HCT116 (cell line): ENCODE data around the gene CCDC192.

ENCODE experiments used
- EZH2 ChIP-seq: fragments of 200-600 bp; sonication (generic); IDR thresholded peaks from 2 replicates; pipeline ENCODE4 v1.6.1; 2017; ENCODE audit warnings: antibody characterized with exemption, mixed run types
- EZH2phosphoT487 ChIP-seq: fragments of 200-600 bp; IDR thresholded peaks from 2 replicates; pipeline ENCODE4 v1.6.1; 2018; ENCODE audit warnings: antibody characterized with exemption, borderline replicate concordance
- FOSL1 ChIP-seq: IDR thresholded peaks from 2 replicates; pipeline ENCODE4 v1.6.1; 2012; ENCODE audit warnings: low read depth
- POLR2A ChIP-seq: IDR thresholded peaks from 2 replicates; pipeline ENCODE4 v1.7.0; 2011; ENCODE audit warnings: borderline replicate concordance; ENCODE audit not compliant: insufficient read depth, insufficient read length; ENCODE audit errors: extremely low read depth
- RAD21 ChIP-seq: IDR thresholded peaks from 2 replicates; pipeline ENCODE4 v1.6.1; 2012; ENCODE audit warnings: low read depth, mild to moderate bottlenecking
- ZFX ChIP-seq: fragments of 450-650 bp; IDR thresholded peaks from 2 replicates; pipeline ENCODE4 v1.6.1; 2017
- ZNF274 ChIP-seq: fragments of 200-500 bp; sonication (Bioruptor generic); IDR thresholded peaks from 2 replicates; pipeline ENCODE4 v1.6.1; 2014; ENCODE audit warnings: mild to moderate bottlenecking, low read depth, low read length, inconsistent platforms
- TF ChIP-seq, protein P1 (sequence below), 3 experiments: fragments of 200-600 bp in 1 of 3; sonication (generic) in 1 of 3; IDR thresholded peaks in 2 of 3; conservative IDR thresholded peaks in 1 of 3; 2 replicates each; pipeline ENCODE4 v1.5.1; 2012 to 2017; ENCODE audit warnings: low read depth in 2 of 3, low read length in 2 of 3, antibody characterized with exemption in 1 of 3, borderline replicate concordance in 1 of 3, control low read depth in 1 of 3, mild to moderate bottlenecking in 1 of 3, mixed read lengths in 1 of 3, mixed run types in 1 of 3, moderate library complexity in 1 of 3; ENCODE audit not compliant: insufficient read depth in 1 of 3

DNA sequence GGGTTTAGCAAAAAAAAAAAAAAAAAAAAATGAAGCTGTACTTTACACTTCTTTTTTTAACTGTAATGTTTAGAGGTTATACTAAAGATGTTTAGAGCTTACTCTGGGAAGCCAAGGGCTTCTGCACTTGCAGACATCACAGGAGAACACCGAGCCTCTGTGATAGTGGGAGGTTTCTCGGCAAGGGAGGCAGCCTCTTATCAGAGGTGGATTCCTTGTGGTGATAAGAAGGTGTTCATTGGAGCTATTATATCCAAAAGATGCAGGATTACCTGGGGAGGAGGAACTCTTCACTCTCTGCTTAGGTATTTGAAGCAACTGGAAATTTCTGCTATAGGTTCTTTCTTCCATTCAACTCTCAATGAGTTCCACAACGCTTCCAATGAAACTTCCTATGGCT is 209.2 kb downstream of the CCDC192 start:
- TF ChIP-seq RAD21 (no peak), ZFX (no peak), EZH2 (no peak), POLR2A (no peak), FOSL1 (no peak), ZNF274 (no peak), EZH2phosphoT487 (no peak)
- TF ChIP-seq, protein P1, sequence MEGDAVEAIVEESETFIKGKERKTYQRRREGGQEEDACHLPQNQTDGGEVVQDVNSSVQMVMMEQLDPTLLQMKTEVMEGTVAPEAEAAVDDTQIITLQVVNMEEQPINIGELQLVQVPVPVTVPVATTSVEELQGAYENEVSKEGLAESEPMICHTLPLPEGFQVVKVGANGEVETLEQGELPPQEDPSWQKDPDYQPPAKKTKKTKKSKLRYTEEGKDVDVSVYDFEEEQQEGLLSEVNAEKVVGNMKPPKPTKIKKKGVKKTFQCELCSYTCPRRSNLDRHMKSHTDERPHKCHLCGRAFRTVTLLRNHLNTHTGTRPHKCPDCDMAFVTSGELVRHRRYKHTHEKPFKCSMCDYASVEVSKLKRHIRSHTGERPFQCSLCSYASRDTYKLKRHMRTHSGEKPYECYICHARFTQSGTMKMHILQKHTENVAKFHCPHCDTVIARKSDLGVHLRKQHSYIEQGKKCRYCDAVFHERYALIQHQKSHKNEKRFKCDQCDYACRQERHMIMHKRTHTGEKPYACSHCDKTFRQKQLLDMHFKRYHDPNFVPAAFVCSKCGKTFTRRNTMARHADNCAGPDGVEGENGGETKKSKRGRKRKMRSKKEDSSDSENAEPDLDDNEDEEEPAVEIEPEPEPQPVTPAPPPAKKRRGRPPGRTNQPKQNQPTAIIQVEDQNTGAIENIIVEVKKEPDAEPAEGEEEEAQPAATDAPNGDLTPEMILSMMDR (IDR thresholded peaks at IDR 0.05 in 2 of 3, conservative IDR thresholded peaks at IDR 0.05 in 1 of 3; ENCODE audit: borderline replicate concordance in 1 of 3, insufficient read depth in 1 of 3, low read depth in 2 of 3, low read length in 2 of 3): no peak
